Testis (tissue), 2 donors: ENCODE measurements around the gene KCNK7.

Experiments
- CTCF ChIP-seq, 3 experiments: fragments of 450-650 bp in 2 of 3; fragments of 200-600 bp in 1 of 3; sonication (generic) in 1 of 3; IDR thresholded peaks; one replicate each; pipeline ENCODE4 v1.5.1; 2016 to 2019; ENCODE audit warnings: antibody characterized with exemption in 3 of 3, mild to moderate bottlenecking in 2 of 3, moderate library complexity in 1 of 3
- POLR2A ChIP-seq: fragments of 450-650 bp; IDR thresholded peaks from one replicate; pipeline ENCODE4 v1.6.1; 2017; ENCODE audit warnings: antibody characterized with exemption, mild to moderate bottlenecking, moderate library complexity

- no peak for TF ChIP-seq CTCF (IDR thresholded peaks at IDR 0.05)
- no peak for TF ChIP-seq POLR2A
Observed at GRCh38 chr11:65549096-65549495, 46.5 kb downstream of the KCNK7 start.
